ACC112 (cell line): ENCODE measurements around the gene ARSJ.

ENCODE experiments used
- H2AFZ ChIP-seq: fragments of 200-600 bp; sonication (generic); one replicate; pipeline ENCODE4 v1.6.0; 2017; ENCODE audit warnings: antibody characterized with exemption, low read length; ENCODE audit not compliant: unreplicated experiment
- H3K27ac ChIP-seq: fragments of 200-600 bp; sonication (generic); 2 replicates; pipeline ENCODE4 v1.5.1; 2014; ENCODE audit warnings: low read depth, mild to moderate bottlenecking, antibody characterized with exemption, low read length, moderate library complexity
- H3K27me3 ChIP-seq: fragments of 200-600 bp; sonication (generic); 2 replicates; pipeline ENCODE4 v1.6.1; 2014; ENCODE audit warnings: mild to moderate bottlenecking, antibody characterized with exemption, low read length, moderate library complexity, mixed read lengths; ENCODE audit not compliant: insufficient read depth
- H3K36me3 ChIP-seq: fragments of 200-600 bp; sonication (generic); 2 replicates; pipeline ENCODE4 v1.6.1; 2016; ENCODE audit warnings: mild to moderate bottlenecking, antibody characterized with exemption, low read length, moderate library complexity, mixed read lengths; ENCODE audit not compliant: insufficient read depth
- H3K4me1 ChIP-seq: fragments of 200-600 bp; sonication (generic); one replicate; pipeline ENCODE4 v1.6.1; 2016; ENCODE audit warnings: low read length, mixed read lengths; ENCODE audit not compliant: insufficient read depth, unreplicated experiment, control insufficient read depth
- H3K4me3 ChIP-seq: fragments of 200-600 bp; sonication (generic); 2 replicates; pipeline ENCODE4 v1.5.1; 2014; ENCODE audit warnings: mild to moderate bottlenecking, low read depth, low read length
- H3K79me2 ChIP-seq: fragments of 200-600 bp; sonication (generic); one replicate; pipeline ENCODE4 v1.6.0; 2016; ENCODE audit warnings: low read length; ENCODE audit not compliant: control insufficient read depth, unreplicated experiment, insufficient read depth

ARSJ gene

DNA sequence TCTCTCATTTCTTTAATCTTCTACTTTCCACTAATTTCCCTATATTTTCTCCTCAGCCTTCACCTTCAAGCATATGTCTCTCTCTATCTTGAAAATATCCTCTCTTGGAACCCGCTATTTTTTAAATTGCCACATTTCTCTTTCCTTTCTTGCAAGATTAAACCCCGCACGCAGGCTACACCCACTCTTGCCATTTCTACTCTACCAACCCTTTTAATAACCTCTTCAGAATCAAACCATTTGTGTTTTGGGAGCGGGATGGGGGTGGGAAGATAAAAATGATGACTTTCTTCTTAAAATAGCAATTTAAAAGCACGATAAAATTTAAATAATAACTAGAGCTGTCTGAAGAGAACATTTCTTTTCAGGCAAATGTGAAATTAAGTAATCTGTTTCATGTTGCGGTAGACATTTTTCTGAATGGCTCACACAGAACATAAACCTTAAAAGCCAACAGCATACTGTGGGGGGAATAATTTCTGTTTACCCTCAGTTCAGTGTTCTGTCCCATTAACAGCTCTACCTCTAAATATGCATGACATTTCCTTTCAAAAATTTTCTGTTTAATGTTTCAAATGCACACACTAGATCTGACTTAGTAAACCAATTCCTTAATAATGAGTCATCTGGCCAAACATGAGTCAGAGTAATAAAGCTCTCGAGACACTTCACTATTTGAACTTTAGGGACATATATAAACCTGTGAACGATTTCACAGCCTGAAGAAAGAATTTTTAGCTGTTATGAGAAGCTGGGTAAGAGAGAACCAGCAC is 20.5 kb downstream of the ARSJ start:
- Histone ChIP-seq H3K27me3 (no peaks in the 10 kb centered on the region), H3K36me3 (peaks cover 17% of the 10 kb centered on the region), H3K4me3 (peak overlapping the region; percentile 65), H3K27ac (peak overlapping the region; percentile 97), H3K79me2 (peaks cover 81% of the 10 kb centered on the region), H2AFZ (no peak overlapping the region), H3K4me1 (peaks cover 81% of the 10 kb centered on the region)

DNA sequence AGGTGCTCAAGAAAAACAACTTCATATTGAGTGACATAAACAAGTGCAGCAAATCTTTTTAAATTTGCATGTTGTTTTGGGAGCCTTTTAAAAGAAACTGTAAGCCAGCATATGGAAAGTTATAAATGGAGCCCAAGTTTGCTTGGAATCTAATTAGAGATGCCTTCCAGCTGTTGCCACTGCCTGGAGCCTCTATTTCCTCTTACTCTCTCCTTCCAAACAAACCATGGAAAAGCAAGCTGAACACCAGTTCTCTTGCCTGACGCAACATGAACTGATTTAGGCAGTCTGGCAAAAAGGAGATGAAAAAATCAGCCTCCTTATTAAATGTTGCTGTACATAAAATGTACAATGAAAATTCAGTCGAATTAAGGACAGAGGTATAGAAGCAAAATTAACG is 21.5 kb downstream of the ARSJ start:
- peak overlapping the region; percentile 97 for H3K27ac ChIP-seq
- peaks cover 83% of the 10 kb centered on the region for H3K79me2 ChIP-seq
- H2AFZ ChIP-seq, result no peak overlapping the region
- no peak overlapping the region for H3K4me3 ChIP-seq
- peaks cover 87% of the 10 kb centered on the region for H3K4me1 ChIP-seq
- H3K36me3 ChIP-seq, result peaks cover 8% of the 10 kb centered on the region; the same call in 1 of the 2 replicates
- no peaks in the 10 kb centered on the region for H3K27me3 ChIP-seq

- peaks cover 80% of the 10 kb centered on the region for H3K4me1 ChIP-seq
- peaks cover 83% of the 10 kb centered on the region for H3K79me2 ChIP-seq
- H2AFZ ChIP-seq, result no peak overlapping the region
- H3K4me3 ChIP-seq, result peak overlapping the region; percentile 8
- H3K27ac ChIP-seq, result no peak overlapping the region
- H3K27me3 ChIP-seq, result no peaks in the 10 kb centered on the region
- H3K36me3 ChIP-seq, result peaks cover 3% of the 10 kb centered on the region; the same call in 1 of the 2 replicates
Observed at GRCh38 chr4:113955948-113956347, 23.5 kb downstream of the ARSJ start.

DNA sequence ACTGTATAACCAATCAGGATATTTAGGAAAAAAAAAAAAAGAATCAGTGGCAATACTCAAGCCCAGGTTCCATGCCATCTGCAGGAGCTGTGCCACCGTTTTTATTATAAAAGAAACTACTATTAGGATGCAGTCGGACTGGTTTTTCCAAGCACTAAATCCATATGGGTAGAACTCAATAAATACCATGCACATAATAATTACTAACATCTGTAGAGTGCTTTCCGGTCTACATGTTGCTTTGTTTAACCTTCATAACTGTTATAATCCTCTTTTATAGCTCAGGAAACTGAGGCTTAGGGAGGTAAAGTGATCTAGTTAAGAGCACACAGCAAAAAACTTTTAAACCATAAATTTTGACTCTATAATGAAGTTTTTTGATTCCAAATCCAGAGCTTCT is 24.0 kb downstream of the ARSJ start:
- Histone ChIP-seq H3K4me3 (no peak overlapping the region), H3K36me3 (peaks cover 3% of the 10 kb centered on the region; the same call in 1 of the 2 replicates), H3K4me1 (peaks cover 75% of the 10 kb centered on the region), H2AFZ (no peak overlapping the region), H3K79me2 (peaks cover 83% of the 10 kb centered on the region), H3K27me3 (no peaks in the 10 kb centered on the region), H3K27ac (no peak overlapping the region)

- H3K4me3 ChIP-seq, result no peak overlapping the region
- peaks cover 66% of the 10 kb centered on the region for H3K4me1 ChIP-seq
- H3K27ac ChIP-seq, result no peak overlapping the region
- no peaks in the 10 kb centered on the region for H3K36me3 ChIP-seq
- no peaks in the 10 kb centered on the region for H3K27me3 ChIP-seq
- H3K79me2 ChIP-seq, result peaks cover 86% of the 10 kb centered on the region
- H2AFZ ChIP-seq, result no peak overlapping the region
Observed at GRCh38 chr4:113953888-113954287, 25.6 kb downstream of the ARSJ start.

- Histone ChIP-seq H3K27me3 (no peaks in the 10 kb centered on the region), H2AFZ (no peak overlapping the region), H3K4me3 (no peak overlapping the region), H3K36me3 (no peaks in the 10 kb centered on the region), H3K79me2 (peaks cover 82% of the 10 kb centered on the region), H3K27ac (no peak overlapping the region), H3K4me1 (peaks cover 52% of the 10 kb centered on the region)
Observed at GRCh38 chr4:113952452-113953029, 26.9 kb downstream of the ARSJ start.

GRCh38 chr4:113951263-113951662 is 28.2 kb downstream of the ARSJ start:
- peaks cover 74% of the 10 kb centered on the region for H3K79me2 ChIP-seq
- H3K4me1 ChIP-seq, result peaks cover 46% of the 10 kb centered on the region
- peak overlapping the region; percentile 9; the same call in 1 of the 2 replicates for H3K27ac ChIP-seq
- no peak overlapping the region for H3K4me3 ChIP-seq
- H3K27me3 ChIP-seq, result no peaks in the 10 kb centered on the region
- peak overlapping the region; percentile 47 for H2AFZ ChIP-seq
- no peaks in the 10 kb centered on the region for H3K36me3 ChIP-seq

DNA sequence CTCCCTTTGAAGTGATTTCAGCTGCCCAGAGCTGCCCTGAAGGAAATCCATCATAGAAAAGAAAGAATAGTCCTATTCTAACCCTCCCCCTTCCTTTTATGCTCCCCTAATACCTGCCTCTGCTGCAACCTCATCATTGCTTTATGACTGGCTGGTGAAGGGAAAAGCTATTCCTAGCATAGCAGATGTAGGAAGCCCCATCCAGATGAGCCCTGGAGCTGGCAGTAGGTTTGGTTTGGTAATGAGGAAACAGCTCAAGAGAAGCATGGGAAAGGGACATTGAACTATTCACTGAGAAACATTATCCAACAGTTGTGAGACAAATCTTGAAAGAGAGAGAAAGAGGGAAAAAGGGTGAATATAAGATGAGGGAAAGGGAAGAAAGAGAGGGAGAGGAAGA is 29.2 kb downstream of the ARSJ start:
- H2AFZ ChIP-seq, result no peak overlapping the region
- no peak overlapping the region for H3K27ac ChIP-seq
- peaks cover 74% of the 10 kb centered on the region for H3K79me2 ChIP-seq

GRCh38 chr4:113947484-113947883 is 32.0 kb downstream of the ARSJ start:
- H3K79me2 ChIP-seq, result peaks cover 74% of the 10 kb centered on the region
- H3K4me1 ChIP-seq, result peaks cover 56% of the 10 kb centered on the region
- H3K36me3 ChIP-seq, result no peaks in the 10 kb centered on the region
- no peak overlapping the region for H2AFZ ChIP-seq
- H3K27me3 ChIP-seq, result no peaks in the 10 kb centered on the region
- H3K27ac ChIP-seq, result no peak overlapping the region
- H3K4me3 ChIP-seq, result no peak overlapping the region

More for the DNA sequence above, 29.2 kb downstream of the ARSJ start:
- no peaks in the 10 kb centered on the region for H3K36me3 ChIP-seq
- H3K27me3 ChIP-seq, result no peaks in the 10 kb centered on the region
- no peak overlapping the region for H3K4me3 ChIP-seq
- H3K4me1 ChIP-seq, result peaks cover 47% of the 10 kb centered on the region

DNA sequence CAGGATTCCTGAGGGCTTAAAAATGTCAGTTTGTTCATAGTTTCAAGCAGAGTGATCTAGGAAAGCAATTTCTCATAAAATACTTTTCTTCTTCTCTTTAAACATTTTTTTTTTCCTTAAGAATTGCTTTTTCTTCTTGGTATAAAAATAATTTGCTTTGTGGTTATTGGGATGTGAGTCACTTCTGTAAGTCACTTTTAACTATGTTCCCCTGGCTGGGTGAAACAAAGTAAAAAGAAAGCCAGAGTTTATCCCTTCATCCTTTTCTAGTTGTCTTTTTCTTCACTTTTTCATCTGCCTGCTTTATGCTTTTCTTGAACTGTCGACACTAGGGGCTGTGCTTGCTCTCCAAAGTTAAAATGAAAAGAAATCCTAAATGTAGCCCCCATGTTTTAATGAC is 33.5 kb downstream of the ARSJ start:
- Histone ChIP-seq H2AFZ (no peak overlapping the region), H3K79me2 (peaks cover 74% of the 10 kb centered on the region), H3K4me1 (peaks cover 51% of the 10 kb centered on the region), H3K36me3 (peaks cover 4% of the 10 kb centered on the region; the same call in 1 of the 2 replicates), H3K27ac (peak overlapping the region; percentile 66), H3K4me3 (peak overlapping the region; percentile 50; the same call in 1 of the 2 replicates), H3K27me3 (no peaks in the 10 kb centered on the region)

DNA sequence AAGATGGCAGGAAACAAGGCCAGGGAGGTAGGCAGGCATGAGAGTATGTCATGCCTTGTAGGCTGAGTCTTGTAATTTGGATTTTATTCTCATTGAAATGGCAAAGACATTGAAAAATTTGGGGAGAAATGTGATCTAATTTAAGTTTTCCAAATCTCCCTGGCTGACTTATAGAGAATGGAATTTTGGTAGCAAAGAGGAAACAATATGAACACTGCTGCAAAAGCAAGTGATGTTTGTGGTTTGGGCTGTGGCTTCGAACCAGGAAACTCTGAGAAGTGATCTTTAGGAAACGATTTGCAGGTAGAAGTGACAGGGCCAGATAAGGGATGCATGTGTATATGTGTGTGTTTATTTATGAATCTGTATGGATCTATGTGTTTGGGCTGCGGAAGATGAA is 35.6 kb downstream of the ARSJ start:
- Histone ChIP-seq H2AFZ (no peak overlapping the region), H3K36me3 (peaks cover 12% of the 10 kb centered on the region; the same call in 1 of the 2 replicates)

More for the DNA sequence above, 35.6 kb downstream of the ARSJ start:
- Histone ChIP-seq H3K27ac (no peak overlapping the region), H3K4me3 (no peak overlapping the region), H3K27me3 (no peaks in the 10 kb centered on the region), H3K4me1 (peaks cover 47% of the 10 kb centered on the region), H3K79me2 (peaks cover 67% of the 10 kb centered on the region)
